Sigmoid colon (tissue), 4 donors: ENCODE data around the gene SOX30.

Experiments used
- CTCF ChIP-seq, 4 experiments: fragments of 450-650 bp in 3 of 4; fragments of 200-600 bp in 1 of 4; IDR thresholded peaks; one replicate each; pipeline ENCODE4 v1.5.1; 2016 to 2019; ENCODE audit warnings: antibody characterized with exemption in 4 of 4, mild to moderate bottlenecking in 3 of 4, moderate library complexity in 2 of 4
- EP300 ChIP-seq, 4 donors: sonication (generic); formaldehyde crosslinking; IDR thresholded peaks; one replicate each; pipeline ENCODE4 v1.6.1; 2017; ENCODE audit warnings: antibody characterized with exemption in 4 of 4
- POLR2A ChIP-seq, 2 donors: fragments of 450-650 bp; IDR thresholded peaks; one replicate each; pipeline ENCODE4 v1.6.1; 2016; ENCODE audit warnings: antibody characterized with exemption in 2 of 2, mild to moderate bottlenecking in 2 of 2, moderate library complexity in 2 of 2
- POLR2AphosphoS5 ChIP-seq, 4 donors: sonication (generic); formaldehyde crosslinking; IDR thresholded peaks; one replicate each; pipeline ENCODE4 v1.6.1; 2017; ENCODE audit warnings: antibody characterized with exemption in 4 of 4

- TF ChIP-seq CTCF (IDR thresholded peaks at IDR 0.05) (no peak), POLR2A (IDR thresholded peaks at IDR 0.05) (no peak), POLR2AphosphoS5 (IDR thresholded peaks at IDR 0.05) (no peak), EP300 (IDR thresholded peaks at IDR 0.05) (no peak)
These were observed 30.0 kb upstream of the SOX30 start for GRCh38 chr5:157682257-157682656.
